Liver (tissue), 3 donors: ENCODE data around the gene MYO18A.
"Not testable (repeated sequence)": the region's sequence is repeated elsewhere in the genome, so short reads cannot be mapped to it uniquely, and the experiment has no call there.

Source experiments
- GABPA ChIP-seq, 2 donors: IDR thresholded peaks in 1 of 2; conservative IDR thresholded peaks in 1 of 2; 2 replicates each; pipeline ENCODE4 v1.6.1; 2016; ENCODE audit warnings: antibody characterized with exemption in 2 of 2, mild to moderate bottlenecking in 1 of 2, moderate library complexity in 1 of 2
- SP1 ChIP-seq: IDR thresholded peaks from 2 replicates; pipeline ENCODE4 v1.6.1; 2018; ENCODE audit warnings: antibody characterized with exemption, mild to moderate bottlenecking
- TF ChIP-seq, protein P1 (sequence below): fragments of 150-350 bp; IDR thresholded peaks from 2 replicates; pipeline ENCODE4 v1.5.1; 2017; ENCODE audit warnings: improper control_type of control experiment, low read depth, low read length; ENCODE audit not compliant: missing input control
- TF ChIP-seq, protein P2 (sequence below): IDR thresholded peaks from 2 replicates; pipeline ENCODE4 v1.6.1; 2016; ENCODE audit warnings: antibody characterized with exemption, mild to moderate bottlenecking
- donor health status: healthy.
- donor health status: healthy.

- TF ChIP-seq, protein P1, sequence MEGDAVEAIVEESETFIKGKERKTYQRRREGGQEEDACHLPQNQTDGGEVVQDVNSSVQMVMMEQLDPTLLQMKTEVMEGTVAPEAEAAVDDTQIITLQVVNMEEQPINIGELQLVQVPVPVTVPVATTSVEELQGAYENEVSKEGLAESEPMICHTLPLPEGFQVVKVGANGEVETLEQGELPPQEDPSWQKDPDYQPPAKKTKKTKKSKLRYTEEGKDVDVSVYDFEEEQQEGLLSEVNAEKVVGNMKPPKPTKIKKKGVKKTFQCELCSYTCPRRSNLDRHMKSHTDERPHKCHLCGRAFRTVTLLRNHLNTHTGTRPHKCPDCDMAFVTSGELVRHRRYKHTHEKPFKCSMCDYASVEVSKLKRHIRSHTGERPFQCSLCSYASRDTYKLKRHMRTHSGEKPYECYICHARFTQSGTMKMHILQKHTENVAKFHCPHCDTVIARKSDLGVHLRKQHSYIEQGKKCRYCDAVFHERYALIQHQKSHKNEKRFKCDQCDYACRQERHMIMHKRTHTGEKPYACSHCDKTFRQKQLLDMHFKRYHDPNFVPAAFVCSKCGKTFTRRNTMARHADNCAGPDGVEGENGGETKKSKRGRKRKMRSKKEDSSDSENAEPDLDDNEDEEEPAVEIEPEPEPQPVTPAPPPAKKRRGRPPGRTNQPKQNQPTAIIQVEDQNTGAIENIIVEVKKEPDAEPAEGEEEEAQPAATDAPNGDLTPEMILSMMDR = not testable (repeated sequence)
- TF ChIP-seq GABPA (IDR thresholded peaks at IDR 0.05 in 1 of 2, conservative IDR thresholded peaks at IDR 0.05 in 1 of 2); SP1: not testable (repeated sequence)
- TF ChIP-seq, protein P2, sequence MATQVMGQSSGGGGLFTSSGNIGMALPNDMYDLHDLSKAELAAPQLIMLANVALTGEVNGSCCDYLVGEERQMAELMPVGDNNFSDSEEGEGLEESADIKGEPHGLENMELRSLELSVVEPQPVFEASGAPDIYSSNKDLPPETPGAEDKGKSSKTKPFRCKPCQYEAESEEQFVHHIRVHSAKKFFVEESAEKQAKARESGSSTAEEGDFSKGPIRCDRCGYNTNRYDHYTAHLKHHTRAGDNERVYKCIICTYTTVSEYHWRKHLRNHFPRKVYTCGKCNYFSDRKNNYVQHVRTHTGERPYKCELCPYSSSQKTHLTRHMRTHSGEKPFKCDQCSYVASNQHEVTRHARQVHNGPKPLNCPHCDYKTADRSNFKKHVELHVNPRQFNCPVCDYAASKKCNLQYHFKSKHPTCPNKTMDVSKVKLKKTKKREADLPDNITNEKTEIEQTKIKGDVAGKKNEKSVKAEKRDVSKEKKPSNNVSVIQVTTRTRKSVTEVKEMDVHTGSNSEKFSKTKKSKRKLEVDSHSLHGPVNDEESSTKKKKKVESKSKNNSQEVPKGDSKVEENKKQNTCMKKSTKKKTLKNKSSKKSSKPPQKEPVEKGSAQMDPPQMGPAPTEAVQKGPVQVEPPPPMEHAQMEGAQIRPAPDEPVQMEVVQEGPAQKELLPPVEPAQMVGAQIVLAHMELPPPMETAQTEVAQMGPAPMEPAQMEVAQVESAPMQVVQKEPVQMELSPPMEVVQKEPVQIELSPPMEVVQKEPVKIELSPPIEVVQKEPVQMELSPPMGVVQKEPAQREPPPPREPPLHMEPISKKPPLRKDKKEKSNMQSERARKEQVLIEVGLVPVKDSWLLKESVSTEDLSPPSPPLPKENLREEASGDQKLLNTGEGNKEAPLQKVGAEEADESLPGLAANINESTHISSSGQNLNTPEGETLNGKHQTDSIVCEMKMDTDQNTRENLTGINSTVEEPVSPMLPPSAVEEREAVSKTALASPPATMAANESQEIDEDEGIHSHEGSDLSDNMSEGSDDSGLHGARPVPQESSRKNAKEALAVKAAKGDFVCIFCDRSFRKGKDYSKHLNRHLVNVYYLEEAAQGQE = not testable (repeated sequence)
Measured at GRCh38 chr17:29168759-29169126, 11.5 kb downstream of the MYO18A start.
